ENCODE measurements around the gene EP400.

- no peak for TF ChIP-seq CTCF (IDR thresholded peaks at IDR 0.05)
- TF ChIP-seq POLR2AphosphoS5 (IDR thresholded peaks at IDR 0.05), result peak; percentile 16 to 64 (median 46)
These were observed 96.8 kb downstream of the EP400 start for GRCh38 chr12:132046561-132046960.
